Loucy (cell line): ENCODE measurements around the gene CTBP2.

Experiments
- H2AFZ ChIP-seq: fragments of 200-600 bp; sonication (generic); 2 replicates; pipeline ENCODE4 v1.6.0; 2016; ENCODE audit warnings: antibody characterized with exemption, mild to moderate bottlenecking, low read length, moderate library complexity
- H3F3A ChIP-seq: fragments of 200-600 bp; 2 replicates; pipeline ENCODE4 v1.6.0; 2016; ENCODE audit warnings: antibody characterized with exemption, low read depth, mild to moderate bottlenecking
- H3K27me3 ChIP-seq: fragments of 200-600 bp; sonication (generic); 2 replicates; pipeline ENCODE4 v1.6.1; 2014; ENCODE audit warnings: low read length, mild to moderate bottlenecking; ENCODE audit not compliant: insufficient read depth, poor library complexity, severe bottlenecking
- H3K36me3 ChIP-seq: fragments of 200-600 bp; sonication (generic); 2 replicates; pipeline ENCODE4 v1.6.1; 2016; ENCODE audit warnings: low read length; ENCODE audit not compliant: insufficient read depth
- H3K4me1 ChIP-seq: fragments of 200-600 bp; sonication (generic); 2 replicates; pipeline ENCODE4 v1.5.1; 2014; ENCODE audit warnings: low read length, mild to moderate bottlenecking; ENCODE audit not compliant: insufficient read depth, poor library complexity, severe bottlenecking
- H3K4me2 ChIP-seq: fragments of 200-600 bp; sonication (generic); 2 replicates; pipeline ENCODE4 v1.6.0; 2014; ENCODE audit warnings: antibody characterized with exemption, low read length, low read depth, mild to moderate bottlenecking; ENCODE audit not compliant: poor library complexity, severe bottlenecking
- H3K4me3 ChIP-seq: fragments of 200-600 bp; sonication (generic); 2 replicates; pipeline ENCODE4 v1.5.1; 2014; ENCODE audit warnings: low read length, mild to moderate bottlenecking, mixed read lengths; ENCODE audit not compliant: poor library complexity, severe bottlenecking
- H3K79me2 ChIP-seq: fragments of 200-600 bp; sonication (generic); 2 replicates; pipeline ENCODE4 v1.6.1; 2014; ENCODE audit warnings: low read length; ENCODE audit not compliant: insufficient read depth
- H3K9ac ChIP-seq: fragments of 200-600 bp; sonication (generic); 2 replicates; pipeline ENCODE4 v1.6.0; 2014; ENCODE audit warnings: mild to moderate bottlenecking, low read depth, low read length, moderate library complexity; ENCODE audit not compliant: poor library complexity, severe bottlenecking
- H3K9me2 ChIP-seq: fragments of 200-600 bp; sonication (generic); replicated peaks from 2 replicates; pipeline ENCODE4 v1.6.1; 2016; ENCODE audit warnings: low read depth, low read length, mixed read lengths
- H3K9me3 ChIP-seq: fragments of 200-600 bp; sonication (generic); 2 replicates; pipeline ENCODE4 v1.6.1; 2014; ENCODE audit warnings: mild to moderate bottlenecking, antibody characterized with exemption, low read length, low read depth; ENCODE audit not compliant: insufficient read depth
- H4K20me1 ChIP-seq: fragments of 200-600 bp; sonication (generic); 2 replicates; pipeline ENCODE4 v1.6.0; 2014; ENCODE audit warnings: antibody characterized with exemption, low read length, mild to moderate bottlenecking; ENCODE audit not compliant: insufficient read depth, poor library complexity, severe bottlenecking
- EZH2phosphoT487 ChIP-seq: fragments of 200-600 bp; IDR thresholded peaks from 2 replicates; pipeline ENCODE4 v1.6.1; 2018; ENCODE audit warnings: antibody characterized with exemption, mild to moderate bottlenecking, moderate library complexity, borderline replicate concordance
- TF ChIP-seq, protein P1 (sequence below): fragments of 200-600 bp; sonication (generic); conservative IDR thresholded peaks from 2 replicates; pipeline ENCODE4 v1.5.1; 2014; ENCODE audit warnings: mild to moderate bottlenecking, antibody characterized with exemption, low read length

Gene CTBP2

DNA sequence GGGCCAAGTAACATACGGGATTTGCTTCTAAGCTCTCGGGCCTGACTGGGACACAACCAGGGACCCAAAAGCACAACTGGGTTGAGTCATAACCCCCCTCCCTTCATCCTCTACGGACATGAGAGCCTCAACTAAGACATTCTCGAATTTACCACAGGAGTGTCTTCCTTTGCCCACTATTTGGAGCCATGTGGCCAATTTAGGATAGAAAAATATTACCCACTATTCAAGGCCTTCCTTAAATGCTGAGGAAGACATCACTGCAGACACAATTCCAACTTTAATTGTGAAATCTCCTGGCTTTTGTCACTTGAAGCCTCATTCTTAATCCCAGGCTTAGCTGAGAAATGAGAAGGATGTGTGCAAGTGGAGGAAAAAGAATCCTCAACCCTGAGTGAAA is 11.8 kb downstream of the CTBP2 start:
- H2AFZ ChIP-seq: no peak overlapping the region
- H3K9me3 ChIP-seq: no peaks in the 10 kb centered on the region; the same call in 1 of the 2 replicates
- no peak overlapping the region for H3K4me2 ChIP-seq
- no peaks in the 10 kb centered on the region for H3K4me1 ChIP-seq
- H3K4me3 ChIP-seq: no peak overlapping the region
- TF ChIP-seq, protein P1, sequence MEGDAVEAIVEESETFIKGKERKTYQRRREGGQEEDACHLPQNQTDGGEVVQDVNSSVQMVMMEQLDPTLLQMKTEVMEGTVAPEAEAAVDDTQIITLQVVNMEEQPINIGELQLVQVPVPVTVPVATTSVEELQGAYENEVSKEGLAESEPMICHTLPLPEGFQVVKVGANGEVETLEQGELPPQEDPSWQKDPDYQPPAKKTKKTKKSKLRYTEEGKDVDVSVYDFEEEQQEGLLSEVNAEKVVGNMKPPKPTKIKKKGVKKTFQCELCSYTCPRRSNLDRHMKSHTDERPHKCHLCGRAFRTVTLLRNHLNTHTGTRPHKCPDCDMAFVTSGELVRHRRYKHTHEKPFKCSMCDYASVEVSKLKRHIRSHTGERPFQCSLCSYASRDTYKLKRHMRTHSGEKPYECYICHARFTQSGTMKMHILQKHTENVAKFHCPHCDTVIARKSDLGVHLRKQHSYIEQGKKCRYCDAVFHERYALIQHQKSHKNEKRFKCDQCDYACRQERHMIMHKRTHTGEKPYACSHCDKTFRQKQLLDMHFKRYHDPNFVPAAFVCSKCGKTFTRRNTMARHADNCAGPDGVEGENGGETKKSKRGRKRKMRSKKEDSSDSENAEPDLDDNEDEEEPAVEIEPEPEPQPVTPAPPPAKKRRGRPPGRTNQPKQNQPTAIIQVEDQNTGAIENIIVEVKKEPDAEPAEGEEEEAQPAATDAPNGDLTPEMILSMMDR: no peak
- no peak for TF ChIP-seq EZH2phosphoT487
- no peaks in the 10 kb centered on the region for H3K36me3 ChIP-seq
- H3K79me2 ChIP-seq: no peaks in the 10 kb centered on the region
- no peaks in the 10 kb centered on the region for H3K27me3 ChIP-seq
- no peak overlapping the region for H3K9ac ChIP-seq
- no peaks in the 10 kb centered on the region for H4K20me1 ChIP-seq
- no peaks in the 10 kb centered on the region for H3F3A ChIP-seq
- no peaks in the 10 kb centered on the region for H3K9me2 ChIP-seq

DNA sequence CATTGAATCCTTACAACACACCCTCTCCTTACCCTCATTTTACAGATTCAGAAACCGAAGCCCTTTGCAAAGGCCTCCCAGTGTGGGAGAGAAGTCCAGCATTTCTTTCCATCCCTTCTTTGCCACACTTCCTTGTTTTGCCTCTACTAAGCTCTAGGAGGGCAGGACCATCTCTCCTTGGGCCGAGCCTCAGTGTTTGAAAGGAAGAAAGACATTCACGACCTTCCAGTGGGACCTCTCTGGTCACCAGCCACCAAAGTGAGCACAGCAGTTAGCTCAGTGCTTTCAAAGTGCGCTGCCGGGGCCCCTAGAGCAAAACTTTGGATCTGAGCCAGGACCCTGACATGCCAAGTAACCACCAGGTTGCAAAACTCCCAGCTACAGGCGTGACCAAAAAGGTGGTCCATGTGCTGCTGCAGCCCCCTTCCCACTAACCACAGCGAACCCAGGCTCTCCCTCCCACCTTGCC is 12.4 kb downstream of the CTBP2 start:
- H3K4me3 ChIP-seq: no peak overlapping the region
- no peak overlapping the region for H3K9ac ChIP-seq
- H4K20me1 ChIP-seq: no peaks in the 10 kb centered on the region
- H3K9me3 ChIP-seq: no peaks in the 10 kb centered on the region; the same call in 1 of the 2 replicates
- H3K79me2 ChIP-seq: no peaks in the 10 kb centered on the region
- no peaks in the 10 kb centered on the region for H3K27me3 ChIP-seq
- H3K4me2 ChIP-seq: no peak overlapping the region
- H3F3A ChIP-seq: no peaks in the 10 kb centered on the region
- H3K9me2 ChIP-seq: no peaks in the 10 kb centered on the region
- H3K36me3 ChIP-seq: no peaks in the 10 kb centered on the region
- H2AFZ ChIP-seq: no peak overlapping the region
- TF ChIP-seq EZH2phosphoT487: no peak
- TF ChIP-seq, protein P1: no peak
- H3K4me1 ChIP-seq: no peaks in the 10 kb centered on the region

DNA sequence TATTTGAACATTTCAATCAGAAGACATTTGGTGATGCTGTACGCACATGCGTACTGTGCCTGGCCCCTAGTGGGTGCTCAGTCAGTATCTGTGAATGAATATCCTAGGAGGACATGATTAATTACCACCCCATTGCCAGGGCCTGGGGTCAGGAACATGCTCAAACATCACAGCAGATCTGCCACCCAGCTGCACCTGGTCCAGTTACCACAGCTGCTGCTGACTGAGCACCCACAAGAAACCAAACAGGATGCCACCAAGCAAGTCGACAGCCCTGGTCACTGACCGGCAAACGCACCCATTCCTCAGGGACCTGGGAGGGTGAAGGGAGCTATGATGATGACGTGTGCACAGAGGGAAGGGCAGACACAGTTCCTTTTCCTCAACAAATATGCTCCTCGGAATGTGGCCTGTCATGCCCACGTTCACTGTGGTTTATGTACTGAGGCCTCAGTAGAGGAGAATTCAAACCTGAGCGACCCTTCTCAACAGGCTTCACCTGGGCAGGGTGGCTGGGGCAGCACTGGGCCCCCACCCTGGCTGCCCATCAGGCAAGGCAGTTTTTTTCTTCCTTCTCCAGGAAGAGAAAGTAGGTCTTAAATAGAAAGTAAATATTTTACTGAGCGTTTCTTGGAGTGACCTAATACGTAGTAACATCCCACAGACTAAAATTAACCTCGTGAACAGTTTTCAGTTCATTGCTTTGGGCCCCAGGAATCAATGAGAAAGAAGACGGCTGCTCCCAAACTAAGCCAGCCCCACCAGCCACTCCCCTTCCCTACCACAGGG is 13.4 kb downstream of the CTBP2 start:
- TF ChIP-seq, protein P1: no peak
- no peak for TF ChIP-seq EZH2phosphoT487
- Histone ChIP-seq H3F3A (no peaks in the 10 kb centered on the region), H3K9ac (no peak overlapping the region), H3K36me3 (no peaks in the 10 kb centered on the region), H3K9me3 (no peaks in the 10 kb centered on the region; the same call in 1 of the 2 replicates), H3K27me3 (no peaks in the 10 kb centered on the region), H4K20me1 (no peaks in the 10 kb centered on the region), H3K4me3 (no peak overlapping the region), H3K79me2 (no peaks in the 10 kb centered on the region), H2AFZ (no peak overlapping the region), H3K9me2 (no peaks in the 10 kb centered on the region), H3K4me1 (no peaks in the 10 kb centered on the region), H3K4me2 (no peak overlapping the region)
